SK-N-SH (cell line): ENCODE data around the gene USE1.

Source experiments
- JUND ChIP-seq: IDR thresholded peaks from 2 replicates; pipeline ENCODE4 v1.4.0; 2012
- POLR2AphosphoS5 ChIP-seq: IDR thresholded peaks from 2 replicates; pipeline ENCODE4 v1.6.1; 2012; ENCODE audit warnings: low read depth, low read length
- REST ChIP-seq: IDR thresholded peaks from 2 replicates; pipeline ENCODE4 v1.6.1; 2012; ENCODE audit warnings: mild to moderate bottlenecking, low read depth, low read length, moderate library complexity
- RFX5 ChIP-seq: IDR thresholded peaks from 2 replicates; pipeline ENCODE4 v1.6.1; 2012; ENCODE audit warnings: mild to moderate bottlenecking, improper control_type of control experiment, low read length

DNA sequence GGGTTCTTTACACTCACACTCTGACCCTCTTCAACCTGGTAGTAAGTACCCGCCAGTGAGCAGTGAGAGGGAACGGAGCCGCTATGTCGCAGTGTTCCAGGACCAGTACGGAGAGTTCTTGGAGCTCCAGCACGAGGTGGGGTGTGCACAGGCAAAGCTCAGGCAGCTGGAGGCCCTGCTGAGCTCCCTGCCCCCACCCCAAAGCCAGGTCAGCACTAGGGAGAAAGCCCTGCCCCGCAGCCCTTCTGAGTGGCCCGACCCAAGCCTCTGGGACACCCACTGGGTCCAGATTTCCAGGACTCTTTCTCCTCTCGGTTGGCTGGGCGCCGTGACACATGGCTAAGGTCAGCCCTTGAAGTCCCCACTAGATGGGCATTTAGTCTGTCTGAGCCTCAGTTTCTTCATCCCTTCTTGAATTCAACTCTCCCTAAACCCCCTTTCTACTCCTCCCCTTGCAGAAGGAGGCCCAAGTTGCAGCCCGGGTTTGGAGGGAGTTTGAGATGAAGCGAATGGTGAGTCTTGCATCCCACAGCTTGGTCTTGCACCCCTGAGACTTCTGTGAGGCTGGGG lies 12.7 kb downstream of the USE1 start:
- TF ChIP-seq POLR2AphosphoS5 (no peak), RFX5 (no peak), REST (no peak), JUND (no peak)
